K562 (cell line): ENCODE measurements around the gene PPP1R12C.
A peak's percentile ranks its signal among the peaks of the same experiment; 100 is the strongest.

Experiments
- BRCA1 ChIP-seq, 2 experiments: fragments of 450-650 bp in 1 of 2; sonication (generic) in 1 of 2; formaldehyde crosslinking in 1 of 2; IDR thresholded peaks; 2 replicates each; pipeline versions ENCODE4 v1.5.0 to v1.6.1; 2017 to 2020; ENCODE audit warnings: mild to moderate bottlenecking in 1 of 2, missing genetic modification reagents in 1 of 2
- CREB1 ChIP-seq, 2 experiments: sonication (generic) in 1 of 2; formaldehyde crosslinking in 1 of 2; IDR thresholded peaks; 2 replicates each; pipeline versions ENCODE4 v1.6.1 to v1.8.0; 2012 to 2022; ENCODE audit warnings: inconsistent platforms in 1 of 2, mild to moderate bottlenecking in 1 of 2, missing genetic modification reagents in 1 of 2, moderate library complexity in 1 of 2
- FOXK1 ChIP-seq: sonication (generic); formaldehyde crosslinking; IDR thresholded peaks from 2 replicates; pipeline ENCODE4 v1.8.0; 2022; ENCODE audit warnings: missing genetic modification reagents, mild to moderate bottlenecking, borderline replicate concordance
- NFE2 ChIP-seq: IDR thresholded peaks from 2 replicates; pipeline ENCODE4 v1.6.1; 2014; ENCODE audit warnings: antibody characterized with exemption, low read depth
- NFRKB ChIP-seq: fragments of 450-650 bp; IDR thresholded peaks from 2 replicates; pipeline ENCODE4 v1.6.1; 2016; ENCODE audit warnings: low read depth
- SIN3A ChIP-seq, 2 experiments: fragments of 150-350 bp in 1 of 2; IDR thresholded peaks; 2 replicates each; pipeline ENCODE4 v1.6.1; 2011 to 2016; ENCODE audit warnings: borderline replicate concordance in 2 of 2, low read depth in 2 of 2, low read length in 2 of 2, mild to moderate bottlenecking in 2 of 2, moderate library complexity in 2 of 2; ENCODE audit not compliant: control insufficient read depth in 1 of 2
- TCF7 ChIP-seq: sonication (generic); IDR thresholded peaks from 2 replicates; pipeline ENCODE4 v1.6.1; 2016; ENCODE audit warnings: antibody characterized with exemption, borderline replicate concordance
- TCF7L2 ChIP-seq: fragments of 150-350 bp; IDR thresholded peaks from 2 replicates; pipeline ENCODE4 v1.6.1; 2016; ENCODE audit warnings: low read depth, mild to moderate bottlenecking, low read length, moderate library complexity
- YY1 ChIP-seq, 3 experiments: IDR thresholded peaks; 2 replicates each; pipeline ENCODE4 v1.6.1; 2011; ENCODE audit warnings: low read length in 2 of 3, mild to moderate bottlenecking in 2 of 3, moderate library complexity in 2 of 3, borderline replicate concordance in 1 of 3, control low read depth in 1 of 3, low read depth in 1 of 3; ENCODE audit not compliant: insufficient read depth in 3 of 3, insufficient replicate concordance in 2 of 3, control insufficient read depth in 1 of 3, insufficient read length in 1 of 3; ENCODE audit errors: extremely low read depth in 1 of 3
- ZFX ChIP-seq: sonication (generic); formaldehyde crosslinking; IDR thresholded peaks from 2 replicates; pipeline ENCODE4 v1.8.0; 2022; ENCODE audit warnings: mild to moderate bottlenecking, missing genetic modification reagents, moderate library complexity
- ZNF253 ChIP-seq: fragments of 250-450 bp; sonication (Bioruptor Pico); conservative IDR thresholded peaks from 2 replicates; pipeline ENCODE4 v1.6.1; 2021; ENCODE audit warnings: mild to moderate bottlenecking
- ZNF282 ChIP-seq: sonication (generic); formaldehyde crosslinking; IDR thresholded peaks from 2 replicates; pipeline ENCODE4 v1.8.1; 2023; ENCODE audit warnings: missing genetic modification reagents
- TF ChIP-seq, protein P1 (sequence below), 2 experiments: fragments of 450-650 bp; IDR thresholded peaks; 2 replicates each; pipeline ENCODE4 v1.6.1; 2016

DNA sequence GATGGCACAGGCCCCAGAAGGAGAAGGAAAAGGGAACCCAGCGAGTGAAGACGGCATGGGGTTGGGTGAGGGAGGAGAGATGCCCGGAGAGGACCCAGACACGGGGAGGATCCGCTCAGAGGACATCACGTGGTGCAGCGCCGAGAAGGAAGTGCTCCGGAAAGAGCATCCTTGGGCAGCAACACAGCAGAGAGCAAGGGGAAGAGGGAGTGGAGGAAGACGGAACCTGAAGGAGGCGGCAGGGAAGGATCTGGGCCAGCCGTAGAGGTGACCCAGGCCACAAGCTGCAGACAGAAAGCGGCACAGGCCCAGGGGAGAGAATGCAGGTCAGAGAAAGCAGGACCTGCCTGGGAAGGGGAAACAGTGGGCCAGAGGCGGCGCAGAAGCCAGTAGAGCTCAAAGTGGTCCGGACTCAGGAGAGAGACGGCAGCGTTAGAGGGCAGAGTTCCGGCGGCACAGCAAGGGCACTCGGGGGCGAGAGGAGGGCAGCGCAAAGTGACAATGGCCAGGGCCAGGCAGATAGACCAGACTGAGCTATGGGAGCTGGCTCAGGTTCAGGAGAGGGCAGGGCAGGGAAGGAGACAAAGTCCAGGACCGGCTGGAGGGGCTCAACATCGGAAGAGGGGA is 1.1 kb downstream of the PPP1R12C start:
- TF ChIP-seq BRCA1 (IDR thresholded peaks at IDR 0.05) (no peak), BRCA1 (CRISPR knock-in tag; IDR thresholded peaks at IDR 0.05) (no peak), ZNF282 (CRISPR knock-in tag) (no peak), ZNF253 (CRISPR knock-in tag) (no peak), ZFX (CRISPR knock-in tag) (no peak), FOXK1 (CRISPR knock-in tag) (no peak), SIN3A (IDR thresholded peaks at IDR 0.05; ENCODE audit: borderline replicate concordance in 2 of 2, control insufficient read depth in 1 of 2, low read depth in 2 of 2, low read length in 2 of 2) (peak in 1 of 2 experiments; percentile 40; a peak in 1 of 4 replicates), TCF7L2 (no peak), YY1 (IDR thresholded peaks at IDR 0.05; ENCODE audit: borderline replicate concordance in 1 of 3, control insufficient read depth in 1 of 3, extremely low read depth in 1 of 3, insufficient read depth in 3 of 3, insufficient read length in 1 of 3, insufficient replicate concordance in 2 of 3, low read depth in 1 of 3, low read length in 2 of 3) (no peak), TCF7 (no peak), CREB1 (IDR thresholded peaks at IDR 0.05) (no peak), CREB1 (CRISPR knock-in tag; IDR thresholded peaks at IDR 0.05) (no peak), NFRKB (no peak), NFE2 (no peak)
- TF ChIP-seq, protein P1, sequence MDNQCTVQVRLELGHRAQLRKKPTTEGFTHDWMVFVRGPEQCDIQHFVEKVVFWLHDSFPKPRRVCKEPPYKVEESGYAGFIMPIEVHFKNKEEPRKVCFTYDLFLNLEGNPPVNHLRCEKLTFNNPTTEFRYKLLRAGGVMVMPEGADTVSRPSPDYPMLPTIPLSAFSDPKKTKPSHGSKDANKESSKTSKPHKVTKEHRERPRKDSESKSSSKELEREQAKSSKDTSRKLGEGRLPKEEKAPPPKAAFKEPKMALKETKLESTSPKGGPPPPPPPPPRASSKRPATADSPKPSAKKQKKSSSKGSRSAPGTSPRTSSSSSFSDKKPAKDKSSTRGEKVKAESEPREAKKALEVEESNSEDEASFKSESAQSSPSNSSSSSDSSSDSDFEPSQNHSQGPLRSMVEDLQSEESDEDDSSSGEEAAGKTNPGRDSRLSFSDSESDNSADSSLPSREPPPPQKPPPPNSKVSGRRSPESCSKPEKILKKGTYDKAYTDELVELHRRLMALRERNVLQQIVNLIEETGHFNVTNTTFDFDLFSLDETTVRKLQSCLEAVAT (IDR thresholded peaks at IDR 0.05): peak in 1 of 2 experiments; percentile 27; a peak in 1 of 4 replicates
